Upper lobe of left lung (tissue), 6 donors: ENCODE data around the gene LYRM2. TPM values are rescaled to one million over a fixed set of nuclear protein-coding genes. Genes with fewer than 3 reads are reported as not detected.
"Not testable (repeated sequence)": the region's sequence is repeated elsewhere in the genome, so short reads cannot be mapped to it uniquely, and the experiment has no call there.

ENCODE experiments used
- ATAC-seq, 2 donors: fragments of 200-7000 bp; cut with Tn5 transposase; one replicate each; pipeline ENCODE4 v1.9.1; 2022; ENCODE audit warnings: mild to moderate bottlenecking in 2 of 2, moderate library complexity in 2 of 2; ENCODE audit not compliant: low FRiP score in 2 of 2
- DNase-seq, 2 donors: peaks; one replicate each; pipeline ENCODE4 v3.0.0-alpha.2; 2019 to 2020
- H3K27ac ChIP-seq, 4 donors: fragments of 200-600 bp; sonication (generic); one replicate each; pipeline ENCODE4 v1.5.1; 2016 to 2019
- H3K27me3 ChIP-seq, 4 donors: fragments of 200-600 bp; sonication (generic); one replicate each; pipeline ENCODE4 v1.5.1; 2017 to 2019
- H3K36me3 ChIP-seq, 4 donors: fragments of 200-600 bp; sonication (generic); one replicate each; pipeline ENCODE4 v1.5.1; 2016 to 2019
- H3K4me1 ChIP-seq, 4 donors: fragments of 200-600 bp; sonication (generic); one replicate each; pipeline ENCODE4 v1.5.1; 2018 to 2019
- H3K4me3 ChIP-seq, 4 donors: fragments of 200-600 bp; sonication (generic); one replicate each; pipeline ENCODE4 v1.5.1; 2017 to 2019; ENCODE audit warnings: mild to moderate bottlenecking in 2 of 4, moderate library complexity in 1 of 4
- H3K9me3 ChIP-seq, 4 donors: fragments of 200-600 bp; sonication (generic); one replicate each; pipeline ENCODE4 v1.5.1; 2018 to 2019
- EP300 ChIP-seq, 4 donors: sonication (generic); formaldehyde crosslinking; IDR thresholded peaks; one replicate each; pipeline ENCODE4 v1.5.1; 2017; ENCODE audit warnings: antibody characterized with exemption in 4 of 4, control low read depth in 2 of 4
- POLR2A ChIP-seq, 4 donors: fragments of 450-650 bp; IDR thresholded peaks; one replicate each; pipeline ENCODE4 v1.5.1; 2016 to 2017; ENCODE audit warnings: antibody characterized with exemption in 4 of 4, mild to moderate bottlenecking in 2 of 4
- POLR2AphosphoS5 ChIP-seq, 2 donors: sonication (generic); formaldehyde crosslinking; IDR thresholded peaks; one replicate each; pipeline ENCODE4 v1.5.1; 2017; ENCODE audit warnings: antibody characterized with exemption in 2 of 2
- WGBS, 2 donors: methylation state at CpG; one replicate each; pipeline ENCODE4 v1.1.5; 2017 to 2018; 5-methylcytosine and 5-hydroxymethylcytosine counted together
- total RNA-seq, 6 donors: library from RNA; depleted of rRNA in 4 of 6; stranded (reverse); fragments of >200 nt in 4 of 6; gene quantifications; one replicate each; pipeline versions ENCODE4 v1.1.0 to v1.2.1, GENCODE V29; 2016 to 2021
- TF ChIP-seq, protein P1 (sequence below), 6 experiments: fragments of 450-650 bp in 4 of 6; fragments of 200-600 bp in 2 of 6; sonication (generic) in 2 of 6; IDR thresholded peaks; one replicate each; pipeline ENCODE4 v1.5.1; 2016 to 2019; ENCODE audit warnings: antibody characterized with exemption in 6 of 6
- donor health status: DM: no; HTN: no; CAD: no; lungs with moderate emphysema.
- donor health status: DM: no; HTN: yes; CAD: no; lungs with severe emphysema.

LYRM2 gene
- total RNA-seq, 6 donors from 2014 or later = 7.3 to 32.4 (median 22.2) TPM

DNA sequence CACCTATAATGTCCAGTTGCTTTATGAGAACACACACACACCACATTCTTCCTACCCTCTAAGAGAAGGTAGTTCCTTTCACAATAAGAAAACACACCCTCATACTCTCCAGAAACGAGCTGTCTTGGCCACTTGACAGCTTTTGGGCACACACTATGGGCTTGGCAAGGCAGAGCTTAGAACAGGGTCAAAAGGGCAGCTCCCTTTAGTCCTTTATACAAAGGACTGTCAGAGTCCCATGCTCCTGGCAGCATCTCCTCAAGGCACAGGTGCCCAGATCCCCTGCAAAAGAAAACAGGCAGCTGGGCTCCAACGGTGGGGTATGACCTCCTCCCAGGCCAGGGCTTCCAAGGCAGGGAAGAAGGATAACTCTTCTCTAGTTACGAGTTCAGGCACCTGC is 4.9 kb upstream of the LYRM2 start:
- H3K4me3 ChIP-seq = no peak overlapping the region
- DNase-seq = peak in 1 of 2 donors; percentile 41
- H3K27ac ChIP-seq = no peak overlapping the region
- H3K27me3 ChIP-seq = no peaks in the 10 kb centered on the region
- no peak for ATAC-seq
- TF ChIP-seq, protein P1, sequence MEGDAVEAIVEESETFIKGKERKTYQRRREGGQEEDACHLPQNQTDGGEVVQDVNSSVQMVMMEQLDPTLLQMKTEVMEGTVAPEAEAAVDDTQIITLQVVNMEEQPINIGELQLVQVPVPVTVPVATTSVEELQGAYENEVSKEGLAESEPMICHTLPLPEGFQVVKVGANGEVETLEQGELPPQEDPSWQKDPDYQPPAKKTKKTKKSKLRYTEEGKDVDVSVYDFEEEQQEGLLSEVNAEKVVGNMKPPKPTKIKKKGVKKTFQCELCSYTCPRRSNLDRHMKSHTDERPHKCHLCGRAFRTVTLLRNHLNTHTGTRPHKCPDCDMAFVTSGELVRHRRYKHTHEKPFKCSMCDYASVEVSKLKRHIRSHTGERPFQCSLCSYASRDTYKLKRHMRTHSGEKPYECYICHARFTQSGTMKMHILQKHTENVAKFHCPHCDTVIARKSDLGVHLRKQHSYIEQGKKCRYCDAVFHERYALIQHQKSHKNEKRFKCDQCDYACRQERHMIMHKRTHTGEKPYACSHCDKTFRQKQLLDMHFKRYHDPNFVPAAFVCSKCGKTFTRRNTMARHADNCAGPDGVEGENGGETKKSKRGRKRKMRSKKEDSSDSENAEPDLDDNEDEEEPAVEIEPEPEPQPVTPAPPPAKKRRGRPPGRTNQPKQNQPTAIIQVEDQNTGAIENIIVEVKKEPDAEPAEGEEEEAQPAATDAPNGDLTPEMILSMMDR (IDR thresholded peaks at IDR 0.05) = no peak
- TF ChIP-seq EP300 (IDR thresholded peaks at IDR 0.05) (no peak), POLR2AphosphoS5 (IDR thresholded peaks at IDR 0.05) (no peak), POLR2A (IDR thresholded peaks at IDR 0.05) (no peak)
- no peaks in the 10 kb centered on the region for H3K9me3 ChIP-seq
- WGBS, 2 donors = 63 to 73% methylated on average over 3 of the region's 3 CpGs
- H3K36me3 ChIP-seq = peaks cover 5 to 53% (median 18%) of the 10 kb centered on the region in 4 donors
- H3K4me1 ChIP-seq = peaks cover 5 to 8% (median 7%) of the 10 kb centered on the region in 4 donors

DNA sequence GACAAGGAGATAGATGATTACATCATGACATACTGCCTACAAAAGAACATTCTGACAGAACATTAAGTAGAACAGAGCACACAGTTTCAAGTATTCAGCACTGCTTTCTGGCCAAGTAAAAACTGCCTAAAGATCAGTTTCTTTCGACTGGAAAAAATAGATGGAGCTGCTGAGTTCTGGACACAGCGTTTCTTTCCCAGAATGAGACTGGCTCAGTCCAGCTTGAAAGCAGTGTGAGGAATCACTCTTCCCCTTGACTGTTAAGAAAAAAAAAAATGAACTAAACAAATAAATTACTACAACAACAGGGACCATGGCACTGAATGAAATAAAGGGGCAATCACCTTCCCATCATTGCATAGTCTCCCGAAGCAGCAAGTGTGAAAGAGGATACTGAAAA is 4.4 kb upstream of the LYRM2 start:
- no peak overlapping the region for H3K27ac ChIP-seq
- DNase-seq (no peak), ATAC-seq (no peak)
- H3K9me3 ChIP-seq = no peaks in the 10 kb centered on the region
- H3K4me1 ChIP-seq = peaks cover 5 to 10% (median 7%) of the 10 kb centered on the region in 4 donors
- no peak overlapping the region for H3K4me3 ChIP-seq
- H3K27me3 ChIP-seq = no peaks in the 10 kb centered on the region
- H3K36me3 ChIP-seq = peaks cover 5 to 48% (median 15%) of the 10 kb centered on the region in 4 donors
- TF ChIP-seq POLR2AphosphoS5 (IDR thresholded peaks at IDR 0.05) (no peak), POLR2A (IDR thresholded peaks at IDR 0.05) (no peak)
- WGBS, 2 donors = 80 to 88% methylated on average over 3 of the region's 3 CpGs

- Histone ChIP-seq H3K4me1 (peaks cover 12 to 19% (median 16%) of the 10 kb centered on the region in 4 donors), H3K36me3 (peaks cover 0 to 34% (median 7%) of the 10 kb centered on the region in 4 donors)
- not testable (repeated sequence) for DNase-seq, H3K9me3 ChIP-seq, H3K27ac ChIP-seq, H3K27me3 ChIP-seq, ATAC-seq, H3K4me3 ChIP-seq
- 99 to 100% methylated on average over 3 of the region's 3 CpGs for WGBS, 2 donors
Measured at GRCh38 chr6:89641581-89641980, 3.0 kb upstream of the LYRM2 start.

DNA sequence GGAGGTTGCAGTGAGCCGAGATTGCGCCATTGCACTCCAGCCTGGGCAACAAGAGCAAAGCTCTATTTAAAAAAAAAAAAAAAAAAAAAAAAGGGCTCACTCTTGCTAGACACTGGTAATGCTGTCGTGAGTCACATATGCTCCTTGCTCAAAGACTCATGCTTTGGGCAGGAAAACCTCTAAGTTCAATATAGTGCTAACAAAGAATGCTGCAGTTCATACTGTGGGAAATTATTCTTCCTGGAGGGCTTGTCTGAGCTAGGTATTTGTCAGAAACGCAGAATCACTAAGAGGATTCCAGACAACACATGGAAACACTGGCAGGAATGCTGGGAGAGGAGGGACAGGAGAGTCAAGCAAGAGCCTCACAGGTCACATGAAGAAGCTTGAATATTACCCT is 2.3 kb upstream of the LYRM2 start:
- TF ChIP-seq POLR2A (IDR thresholded peaks at IDR 0.05) = no peak
- no peak for TF ChIP-seq POLR2AphosphoS5 (IDR thresholded peaks at IDR 0.05)
- no peak for TF ChIP-seq EP300 (IDR thresholded peaks at IDR 0.05)
- TF ChIP-seq, protein P1 (IDR thresholded peaks at IDR 0.05) = no peak
- no peaks in the 10 kb centered on the region for H3K27me3 ChIP-seq
- H3K27ac ChIP-seq = no peak overlapping the region
- DNase-seq (no peak), ATAC-seq (no peak)
- peaks cover 0 to 31% (median 3%) of the 10 kb centered on the region in 4 donors for H3K36me3 ChIP-seq
- H3K4me1 ChIP-seq = peaks cover 12 to 19% (median 16%) of the 10 kb centered on the region in 4 donors
- H3K9me3 ChIP-seq = no peaks in the 10 kb centered on the region
- H3K4me3 ChIP-seq = no peak overlapping the region
- WGBS, 2 donors = 87 to 96% methylated on average over 4 of the region's 4 CpGs

GRCh38 chr6:89637960-89638319 is 607 bp downstream of the LYRM2 start:
- peak overlapping the region; percentile 49 to 69 (median 65) for H3K4me3 ChIP-seq
- ATAC-seq = peak in 1 of 2 donors; percentile 14
- TF ChIP-seq, protein P1 (IDR thresholded peaks at IDR 0.05) = no peak
- TF ChIP-seq POLR2A (IDR thresholded peaks at IDR 0.05) (no peak), EP300 (IDR thresholded peaks at IDR 0.05) (no peak), POLR2AphosphoS5 (IDR thresholded peaks at IDR 0.05) (no peak)
- peak overlapping the region; percentile 83 to 96 (median 90) for H3K27ac ChIP-seq
- no peaks in the 10 kb centered on the region for H3K27me3 ChIP-seq
- H3K9me3 ChIP-seq = no peaks in the 10 kb centered on the region
- DNase-seq = no peak
- H3K36me3 ChIP-seq = peaks cover 0 to 12% (median 2%) of the 10 kb centered on the region in 4 donors
- WGBS, 2 donors = 17% methylated on average over 7 of the region's 7 CpGs
- H3K4me1 ChIP-seq = peaks cover 9 to 19% (median 15%) of the 10 kb centered on the region in 4 donors

GRCh38 chr6:89636412-89636811 is 2.1 kb downstream of the LYRM2 start:
- 95 to 96% methylated on average over 3 of the region's 3 CpGs for WGBS, 2 donors
- H3K36me3 ChIP-seq, ATAC-seq, H3K9me3 ChIP-seq, H3K4me3 ChIP-seq, DNase-seq, H3K27me3 ChIP-seq, H3K27ac ChIP-seq: not testable (repeated sequence)
- peaks cover 8 to 19% (median 15%) of the 10 kb centered on the region in 4 donors for H3K4me1 ChIP-seq
